ENCODE results near the gene KLF15. TPM values are rescaled to one million over a fixed set of nuclear protein-coding genes. Genes with fewer than 3 reads are reported as not detected.

Gene KLF15
- polyA plus RNA-seq, 2 donors = 5.0 to 8.2 TPM

GRCh38 chr3:126397610-126398422, 40.6 kb upstream of the KLF15 start:
- Histone ChIP-seq H3K36me3 (ENCODE audit: control insufficient read depth in 2 of 2, insufficient read depth in 2 of 2, low read length in 1 of 2) (no peaks in the 10 kb centered on the region), H3K4me1 (ENCODE audit: control insufficient read depth in 2 of 2, insufficient read depth in 2 of 2, low read length in 1 of 2) (peaks cover 4 to 10% of the 10 kb centered on the region in 2 donors), H3K27me3 (ENCODE audit: control insufficient read depth in 1 of 2, insufficient read depth in 2 of 2, low read length in 2 of 2) (peaks cover 0 to 6% of the 10 kb centered on the region in 2 donors), H3K4me3 (ENCODE audit: low read depth in 1 of 2, low read length in 2 of 2) (no peak overlapping the region), H3K27ac (ENCODE audit: low read depth in 2 of 2, low read length in 1 of 2) (no peak overlapping the region), H3K9me3 (ENCODE audit: control insufficient read depth in 2 of 2, insufficient read depth in 1 of 2, low read depth in 1 of 2, low read length in 1 of 2) (peaks cover 0 to under 1% of the 10 kb centered on the region in 2 donors)
- 69 to 80% methylated on average over 13 of the region's 13 CpGs for WGBS, 2 donors

- H3K36me3 ChIP-seq (ENCODE audit: control insufficient read depth in 2 of 2, insufficient read depth in 2 of 2, low read length in 1 of 2) = no peaks in the 10 kb centered on the region
- no peak overlapping the region for H3K27ac ChIP-seq (ENCODE audit: low read depth in 2 of 2, low read length in 1 of 2)
- WGBS, 2 donors = 87 to 92% methylated on average over 5 of the region's 5 CpGs
- H3K4me3 ChIP-seq (ENCODE audit: low read depth in 1 of 2, low read length in 2 of 2) = no peak overlapping the region
- no peaks in the 10 kb centered on the region for H3K9me3 ChIP-seq (ENCODE audit: control insufficient read depth in 2 of 2, insufficient read depth in 1 of 2, low read depth in 1 of 2, low read length in 1 of 2)
- peaks cover 4 to 10% of the 10 kb centered on the region in 2 donors for H3K4me1 ChIP-seq (ENCODE audit: control insufficient read depth in 2 of 2, insufficient read depth in 2 of 2, low read length in 1 of 2)
- H3K27me3 ChIP-seq (ENCODE audit: control insufficient read depth in 1 of 2, insufficient read depth in 2 of 2, low read length in 2 of 2) = peaks cover 0 to 6% of the 10 kb centered on the region in 2 donors
Observed at GRCh38 chr3:126396536-126396935, 39.3 kb upstream of the KLF15 start.

GRCh38 chr3:126395846-126396513, 38.8 kb upstream of the KLF15 start:
- Histone ChIP-seq H3K36me3 (ENCODE audit: control insufficient read depth in 2 of 2, insufficient read depth in 2 of 2, low read length in 1 of 2) (no peaks in the 10 kb centered on the region), H3K27ac (ENCODE audit: low read depth in 2 of 2, low read length in 1 of 2) (no peak overlapping the region), H3K4me1 (ENCODE audit: control insufficient read depth in 2 of 2, insufficient read depth in 2 of 2, low read length in 1 of 2) (peaks cover 4 to 10% of the 10 kb centered on the region in 2 donors), H3K27me3 (ENCODE audit: control insufficient read depth in 1 of 2, insufficient read depth in 2 of 2, low read length in 2 of 2) (peaks cover 0 to 6% of the 10 kb centered on the region in 2 donors), H3K4me3 (ENCODE audit: low read depth in 1 of 2, low read length in 2 of 2) (no peak overlapping the region), H3K9me3 (ENCODE audit: control insufficient read depth in 2 of 2, insufficient read depth in 1 of 2, low read depth in 1 of 2, low read length in 1 of 2) (no peaks in the 10 kb centered on the region)
- WGBS, 2 donors = 93 to 94% methylated on average over 6 of the region's 6 CpGs

GRCh38 chr3:126394977-126395321, 37.7 kb upstream of the KLF15 start:
- Histone ChIP-seq H3K4me1 (ENCODE audit: control insufficient read depth in 2 of 2, insufficient read depth in 2 of 2, low read length in 1 of 2) (peaks cover 4 to 10% of the 10 kb centered on the region in 2 donors), H3K36me3 (ENCODE audit: control insufficient read depth in 2 of 2, insufficient read depth in 2 of 2, low read length in 1 of 2) (no peaks in the 10 kb centered on the region), H3K9me3 (ENCODE audit: control insufficient read depth in 2 of 2, insufficient read depth in 1 of 2, low read depth in 1 of 2, low read length in 1 of 2) (no peaks in the 10 kb centered on the region), H3K27me3 (ENCODE audit: control insufficient read depth in 1 of 2, insufficient read depth in 2 of 2, low read length in 2 of 2) (peaks cover 0 to 6% of the 10 kb centered on the region in 2 donors), H3K4me3 (ENCODE audit: low read depth in 1 of 2, low read length in 2 of 2) (peak overlapping the region; percentile 8 to 9), H3K27ac (ENCODE audit: low read depth in 2 of 2, low read length in 1 of 2) (no peak overlapping the region)
- WGBS, 2 donors = 12 to 14% methylated on average over 29 to 30 of the region's 30 CpGs

GRCh38 chr3:126394179-126394976, 37.2 kb upstream of the KLF15 start, which contains the start of gene CFAP100:
Gene CFAP100, plus strand, starts transcription at chr3:126394909. Its CDS starts 1,092 bp downstream, at chr3:126396001.
- peak within 1 kb of the TSS; percentile 8 to 9 for H3K4me3 ChIP-seq (ENCODE audit: low read depth in 1 of 2, low read length in 2 of 2)
- no peaks in the 10 kb centered on the region for H3K9me3 ChIP-seq (ENCODE audit: control insufficient read depth in 2 of 2, insufficient read depth in 1 of 2, low read depth in 1 of 2, low read length in 1 of 2)
- H3K27me3 ChIP-seq (ENCODE audit: control insufficient read depth in 1 of 2, insufficient read depth in 2 of 2, low read length in 2 of 2) = peaks cover 0 to 6% of the 10 kb centered on the region in 2 donors
- no peaks in the 10 kb centered on the region for H3K36me3 ChIP-seq (ENCODE audit: control insufficient read depth in 2 of 2, insufficient read depth in 2 of 2, low read length in 1 of 2)
- H3K4me1 ChIP-seq (ENCODE audit: control insufficient read depth in 2 of 2, insufficient read depth in 2 of 2, low read length in 1 of 2) = peaks cover 4 to 10% of the 10 kb centered on the region in 2 donors
- 27 to 28% methylated on average over 43 of the region's 43 CpGs for WGBS, 2 donors
- no peak within 1 kb of the TSS for H3K27ac ChIP-seq (ENCODE audit: low read depth in 2 of 2, low read length in 1 of 2)

GRCh38 chr3:126393563-126393962, 36.4 kb upstream of the KLF15 start:
- no peak overlapping the region for H3K4me3 ChIP-seq (ENCODE audit: low read depth in 1 of 2, low read length in 2 of 2)
- 83 to 84% methylated on average over 4 of the region's 4 CpGs for WGBS, 2 donors
- H3K4me1 ChIP-seq (ENCODE audit: control insufficient read depth in 2 of 2, insufficient read depth in 2 of 2, low read length in 1 of 2) = peaks cover 4 to 6% of the 10 kb centered on the region in 2 donors
- no peak overlapping the region for H3K27ac ChIP-seq (ENCODE audit: low read depth in 2 of 2, low read length in 1 of 2)
- H3K27me3 ChIP-seq (ENCODE audit: control insufficient read depth in 1 of 2, insufficient read depth in 2 of 2, low read length in 2 of 2) = peaks cover 0 to 6% of the 10 kb centered on the region in 2 donors
- no peaks in the 10 kb centered on the region for H3K9me3 ChIP-seq (ENCODE audit: control insufficient read depth in 2 of 2, insufficient read depth in 1 of 2, low read depth in 1 of 2, low read length in 1 of 2)
- H3K36me3 ChIP-seq (ENCODE audit: control insufficient read depth in 2 of 2, insufficient read depth in 2 of 2, low read length in 1 of 2) = no peaks in the 10 kb centered on the region

GRCh38 chr3:126392246-126392645, 35.0 kb upstream of the KLF15 start:
- Histone ChIP-seq H3K4me1 (ENCODE audit: control insufficient read depth in 2 of 2, insufficient read depth in 2 of 2, low read length in 1 of 2) (peaks cover 4 to 5% of the 10 kb centered on the region in 2 donors), H3K27me3 (ENCODE audit: control insufficient read depth in 1 of 2, insufficient read depth in 2 of 2, low read length in 2 of 2) (peaks cover 0 to 6% of the 10 kb centered on the region in 2 donors), H3K9me3 (ENCODE audit: control insufficient read depth in 2 of 2, insufficient read depth in 1 of 2, low read depth in 1 of 2, low read length in 1 of 2) (no peaks in the 10 kb centered on the region), H3K36me3 (ENCODE audit: control insufficient read depth in 2 of 2, insufficient read depth in 2 of 2, low read length in 1 of 2) (no peaks in the 10 kb centered on the region), H3K4me3 (ENCODE audit: low read depth in 1 of 2, low read length in 2 of 2) (no peak overlapping the region), H3K27ac (ENCODE audit: low read depth in 2 of 2, low read length in 1 of 2) (no peak overlapping the region)
- WGBS, 2 donors = 64 to 69% methylated on average over 12 of the region's 12 CpGs

- Histone ChIP-seq H3K27me3 (ENCODE audit: control insufficient read depth in 1 of 2, insufficient read depth in 2 of 2, low read length in 2 of 2) (peaks cover 0 to 6% of the 10 kb centered on the region in 2 donors), H3K9me3 (ENCODE audit: control insufficient read depth in 2 of 2, insufficient read depth in 1 of 2, low read depth in 1 of 2, low read length in 1 of 2) (no peaks in the 10 kb centered on the region), H3K4me1 (ENCODE audit: control insufficient read depth in 2 of 2, insufficient read depth in 2 of 2, low read length in 1 of 2) (peaks cover 4 to 5% of the 10 kb centered on the region in 2 donors), H3K4me3 (ENCODE audit: low read depth in 1 of 2, low read length in 2 of 2) (no peak overlapping the region), H3K27ac (ENCODE audit: low read depth in 2 of 2, low read length in 1 of 2) (no peak overlapping the region), H3K36me3 (ENCODE audit: control insufficient read depth in 2 of 2, insufficient read depth in 2 of 2, low read length in 1 of 2) (no peaks in the 10 kb centered on the region)
- 27 to 35% methylated on average over 1 of the region's 1 CpG for WGBS, 2 donors
Observed at GRCh38 chr3:126391631-126392030, 34.4 kb upstream of the KLF15 start.

- H3K4me3 ChIP-seq (ENCODE audit: low read depth in 1 of 2, low read length in 2 of 2) = no peak overlapping the region
- H3K27ac ChIP-seq (ENCODE audit: low read depth in 2 of 2, low read length in 1 of 2) = no peak overlapping the region
- H3K36me3 ChIP-seq (ENCODE audit: control insufficient read depth in 2 of 2, insufficient read depth in 2 of 2, low read length in 1 of 2) = no peaks in the 10 kb centered on the region
- H3K27me3 ChIP-seq (ENCODE audit: control insufficient read depth in 1 of 2, insufficient read depth in 2 of 2, low read length in 2 of 2) = peaks cover 0 to 6% of the 10 kb centered on the region in 2 donors
- peaks cover 4 to 5% of the 10 kb centered on the region in 2 donors for H3K4me1 ChIP-seq (ENCODE audit: control insufficient read depth in 2 of 2, insufficient read depth in 2 of 2, low read length in 1 of 2)
- H3K9me3 ChIP-seq (ENCODE audit: control insufficient read depth in 2 of 2, insufficient read depth in 1 of 2, low read depth in 1 of 2, low read length in 1 of 2) = no peaks in the 10 kb centered on the region
- WGBS, 2 donors = 60 to 69% methylated on average over 4 of the region's 4 CpGs
Observed at GRCh38 chr3:126390751-126391150, 33.5 kb upstream of the KLF15 start.
